IPS-NIHi7 (cell line): ENCODE results near the gene TP73.
A peak's percentile ranks its signal among the peaks of the same experiment; 100 is the strongest.

Source experiments
- DNase-seq: peaks from one replicate; pipeline ENCODE4 v3.0.0; 2012; ENCODE audit warnings: mixed read lengths; ENCODE audit errors: extremely low spot score

TP73 gene

GRCh38 chr1:3652548-3653285 is 401 bp downstream of the TP73 start:
- DNase-seq, result peak; percentile 37

GRCh38 chr1:3653286-3653618 is 936 bp downstream of the TP73 start:
- no peak for DNase-seq

DNA sequence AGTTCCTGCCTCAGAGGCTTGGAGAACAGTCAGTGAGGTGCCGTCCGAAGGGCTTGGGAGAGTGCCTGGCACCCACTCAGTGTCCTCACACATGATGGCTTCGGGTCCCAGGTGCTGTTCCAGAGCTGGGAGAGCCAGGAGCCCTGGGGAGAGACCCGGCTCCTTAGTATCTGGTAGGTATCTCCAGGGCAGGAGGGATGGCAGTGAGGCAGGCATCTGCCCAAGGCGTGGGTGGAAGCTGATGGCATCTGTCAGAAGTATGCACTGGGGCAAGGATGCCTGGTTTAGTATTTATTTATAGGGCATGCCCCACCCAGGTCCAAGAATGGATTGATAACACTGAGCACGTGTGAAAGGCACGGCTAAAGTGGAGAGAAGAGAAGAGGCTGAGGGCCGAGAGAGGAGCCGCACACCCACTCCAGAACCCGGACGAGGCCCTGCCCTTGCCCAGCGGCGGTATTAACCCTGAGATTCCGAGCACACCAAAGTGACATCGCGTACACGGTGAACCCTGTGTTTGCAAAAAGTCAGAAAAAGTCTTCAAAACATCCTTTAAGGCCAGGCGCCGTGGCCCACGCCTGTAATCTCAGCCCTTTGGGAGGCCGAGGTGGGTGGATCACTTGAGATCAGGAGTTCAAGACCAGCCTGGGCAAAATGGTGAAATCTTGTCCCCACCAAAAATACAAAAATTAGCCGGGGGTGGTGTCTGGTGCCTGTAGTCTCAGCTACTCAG is 2.4 kb downstream of the TP73 start:
- no peak for DNase-seq

- DNase-seq, result no peak
These were observed 4.3 kb downstream of the TP73 start for GRCh38 chr1:3656450-3657095.

- no peak for DNase-seq
These were observed 4.8 kb downstream of the TP73 start for GRCh38 chr1:3657096-3657475.

DNA sequence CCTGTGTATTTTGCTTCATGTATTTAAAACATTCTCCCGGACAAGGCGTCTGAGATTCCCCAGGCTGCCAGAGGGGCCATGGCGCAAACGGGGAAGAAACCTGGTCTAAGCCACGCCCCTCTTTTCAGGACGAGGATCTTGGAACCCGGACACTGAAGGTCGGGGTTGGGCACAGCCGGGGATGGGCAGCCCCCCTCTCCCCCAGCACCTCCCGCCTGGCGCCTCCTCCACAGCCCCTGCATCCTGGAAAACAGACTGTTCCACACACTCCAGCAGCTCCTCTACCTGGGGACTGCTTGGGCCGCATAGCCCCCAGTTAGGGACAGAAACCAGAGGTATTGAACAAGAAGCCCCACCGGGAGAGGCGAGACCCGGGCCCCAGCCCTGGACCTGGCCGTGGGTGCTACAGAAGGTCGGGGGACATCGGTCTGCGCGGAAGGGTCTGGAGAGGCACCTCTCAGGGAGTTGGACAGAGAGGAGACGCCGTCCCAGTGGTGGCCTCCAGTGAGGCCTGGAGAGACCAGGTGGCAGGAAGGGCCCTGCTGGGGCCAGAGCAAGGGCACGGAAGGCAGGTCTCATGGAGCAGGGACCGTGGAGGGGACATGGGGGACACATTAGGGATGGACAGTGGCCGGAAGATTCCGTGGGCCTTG is 5.4 kb downstream of the TP73 start:
- no peak for DNase-seq

DNA sequence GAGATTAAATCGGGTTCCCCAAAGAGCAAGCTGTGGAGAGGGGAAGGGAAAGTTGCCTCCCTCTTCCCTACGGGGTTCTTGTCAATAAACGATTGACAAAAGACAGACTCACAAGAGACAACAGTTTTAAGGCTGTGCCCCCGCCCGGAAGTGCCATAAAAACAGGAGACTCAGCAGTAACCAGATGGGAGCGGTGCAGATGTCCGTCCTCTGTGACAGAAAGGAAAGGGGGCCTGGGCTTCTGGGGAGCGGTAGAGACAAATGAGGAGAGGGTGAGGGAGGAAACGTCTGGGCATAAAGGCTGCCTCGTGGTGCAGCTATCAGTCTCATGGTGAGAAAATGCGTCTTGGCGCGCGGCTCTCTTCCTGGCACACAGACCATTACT is 5.9 kb downstream of the TP73 start:
- DNase-seq, result no peak

- no peak for DNase-seq
These were observed 6.8 kb downstream of the TP73 start for GRCh38 chr1:3659093-3659492.

DNA sequence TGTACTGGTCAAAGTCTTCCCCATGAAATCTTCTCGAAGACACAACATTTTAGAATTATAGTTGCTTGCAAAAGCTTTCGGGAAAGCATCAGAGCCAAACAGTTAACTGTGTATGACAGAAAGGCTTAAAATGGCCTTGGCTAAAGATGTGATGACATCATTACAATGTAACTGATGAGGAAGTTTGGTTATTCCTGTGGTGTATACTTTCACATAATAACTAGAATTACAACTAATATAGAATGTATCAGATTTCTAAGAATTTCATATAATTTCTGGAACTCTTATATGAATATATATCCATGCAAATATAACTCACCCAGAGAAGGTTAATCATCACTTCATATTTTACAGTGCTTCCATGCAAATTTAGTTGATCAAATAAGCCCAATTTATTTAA is 8.4 kb downstream of the TP73 start:
- no peak for DNase-seq

DNA sequence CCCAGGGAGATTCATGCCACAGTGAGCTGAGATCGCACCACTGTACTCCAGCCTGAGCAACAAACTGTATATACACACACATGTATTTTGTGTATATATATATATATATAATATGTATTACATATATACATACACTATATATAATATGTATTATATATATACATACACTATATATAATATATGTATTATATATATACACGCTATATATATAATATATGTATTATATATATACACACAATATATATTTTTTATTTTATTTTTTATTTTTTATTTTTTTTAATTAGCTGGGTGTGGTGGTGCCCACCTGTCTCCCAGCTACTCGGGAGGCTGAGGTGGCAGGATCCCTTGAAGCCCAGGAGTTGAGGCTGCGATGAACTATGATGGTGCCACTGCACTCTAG is 9.3 kb downstream of the TP73 start:
- DNase-seq, result no peak

- no peak for DNase-seq
These were observed 9.9 kb downstream of the TP73 start for GRCh38 chr1:3662080-3662671.

- DNase-seq, result no peak
These were observed 11.8 kb downstream of the TP73 start for GRCh38 chr1:3663999-3664699.

DNA sequence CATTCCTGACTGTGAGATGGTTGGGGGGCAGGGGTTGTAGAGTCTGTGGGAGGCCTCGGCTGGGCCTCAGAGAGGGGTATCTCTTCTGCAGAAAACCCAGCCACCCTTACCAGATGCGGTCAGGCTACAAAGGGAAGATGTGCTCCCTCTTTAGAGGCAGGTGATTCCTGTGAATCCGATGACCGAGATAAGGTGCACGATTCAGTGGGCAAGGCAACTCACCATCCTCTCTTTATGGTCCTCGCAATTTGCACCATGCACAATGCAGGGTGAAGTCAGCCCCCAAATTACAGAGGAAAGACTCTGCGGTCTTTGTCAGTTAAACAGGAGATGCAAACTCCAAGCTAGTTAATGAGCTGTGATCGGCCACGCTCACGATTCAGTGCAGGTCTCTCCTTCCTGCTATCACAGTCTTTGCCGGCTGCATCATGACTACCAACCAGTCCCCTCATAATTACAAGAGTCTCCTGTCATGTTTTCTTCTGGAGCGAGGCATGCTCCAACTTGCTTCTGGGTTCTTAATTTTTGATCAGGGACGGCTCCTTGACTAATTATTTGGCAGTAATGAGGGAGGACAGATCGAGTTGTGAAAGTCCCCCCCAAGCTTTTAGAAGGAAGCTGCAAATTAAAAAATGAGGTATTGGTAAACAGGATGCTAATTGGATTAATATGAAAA is 12.5 kb downstream of the TP73 start:
- DNase-seq, result no peak

GRCh38 chr1:3668148-3668547 is 15.8 kb downstream of the TP73 start:
- no peak for DNase-seq

DNA sequence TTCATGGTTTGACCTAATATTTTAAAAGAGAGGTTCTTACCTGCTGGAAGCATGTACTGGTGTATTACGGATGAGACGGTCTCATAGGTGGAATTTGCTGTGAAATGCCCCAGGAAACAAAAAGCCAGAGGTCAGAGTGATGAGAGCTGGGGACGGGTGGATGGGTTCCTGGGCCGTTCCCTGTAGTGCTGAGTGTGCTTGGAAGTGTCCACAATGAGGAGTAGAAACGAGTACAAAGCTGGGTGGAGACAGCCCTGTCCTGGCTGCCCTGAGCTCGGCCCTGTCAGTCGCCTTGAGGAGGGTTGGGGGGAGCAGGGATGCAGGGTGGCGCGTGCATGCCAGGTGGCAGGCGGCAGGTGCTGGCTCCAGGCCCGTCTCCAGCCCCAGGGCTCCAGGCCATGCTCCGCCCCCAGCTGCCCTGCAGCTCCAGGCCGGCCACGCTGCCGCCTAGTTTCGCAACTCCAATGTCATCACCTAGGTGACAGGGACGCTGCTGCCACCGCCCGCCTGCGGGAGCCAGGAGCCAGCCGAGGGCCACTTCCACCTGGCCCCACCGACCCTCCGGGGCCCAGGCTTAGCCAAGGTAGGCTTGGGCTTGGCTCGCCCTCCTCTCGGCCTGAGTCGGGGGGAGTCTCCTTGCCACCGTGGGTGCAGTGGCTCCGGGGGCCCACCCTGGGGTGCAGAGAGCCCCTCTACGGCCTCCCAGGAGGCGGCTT is 16.4 kb downstream of the TP73 start:
- DNase-seq, result peak; percentile 75

- no peak for DNase-seq
These were observed 17.1 kb downstream of the TP73 start for GRCh38 chr1:3669421-3669821.

DNA sequence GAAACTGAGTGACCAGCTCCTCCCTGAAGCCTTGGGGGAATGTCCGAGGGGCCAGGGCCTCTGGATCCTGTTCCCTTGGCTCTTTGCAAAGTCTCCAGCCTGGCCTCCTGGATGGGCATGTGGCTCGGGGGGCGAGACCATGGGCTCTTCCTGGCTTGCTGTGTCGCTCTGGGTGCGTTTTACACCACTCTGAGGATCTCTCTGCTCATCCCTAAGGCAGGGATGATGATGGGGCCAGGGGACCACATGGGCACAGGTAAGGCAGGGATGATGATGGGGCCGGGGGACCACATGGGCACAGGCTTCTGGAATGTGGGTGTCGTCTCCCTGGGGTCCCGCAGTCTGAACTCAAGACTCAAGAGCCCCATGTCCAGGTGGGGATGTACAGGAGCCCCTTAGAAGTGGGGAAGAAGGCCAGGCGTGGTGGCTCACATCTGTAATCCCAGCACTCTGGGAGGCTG is 17.7 kb downstream of the TP73 start:
- no peak for DNase-seq

GRCh38 chr1:3670823-3671265 is 18.5 kb downstream of the TP73 start:
- DNase-seq, result no peak

GRCh38 chr1:3671371-3672180 is 19.3 kb downstream of the TP73 start:
- DNase-seq, result no peak
